HepG2 (cell line): ENCODE results near the gene ZMYND8. TPM values are rescaled to one million over a fixed set of nuclear protein-coding genes. Genes with fewer than 3 reads are reported as not detected.

Source experiments
- ARID4A ChIP-seq: sonication (generic); formaldehyde crosslinking; IDR thresholded peaks from 2 replicates; pipeline ENCODE4 v1.5.0; 2020; ENCODE audit warnings: mild to moderate bottlenecking, missing genetic modification reagents, borderline replicate concordance
- ATF4 ChIP-seq, 2 experiments: fragments of 450-650 bp in 1 of 2; sonication (generic) in 1 of 2; formaldehyde crosslinking; IDR thresholded peaks; 2 replicates each; pipeline versions ENCODE4 v1.5.0 to v1.8.0; 2020 to 2022; ENCODE audit warnings: mild to moderate bottlenecking in 1 of 2, missing genetic modification reagents in 1 of 2
- ATF6 ChIP-seq: sonication (generic); formaldehyde crosslinking; conservative IDR thresholded peaks from 2 replicates; pipeline ENCODE4 v1.4.0; 2020; ENCODE audit warnings: missing genetic modification reagents
- ESRRA ChIP-seq: sonication (generic); formaldehyde crosslinking; IDR thresholded peaks from 2 replicates; pipeline ENCODE4 v1.5.1; 2020; ENCODE audit warnings: mild to moderate bottlenecking, low read depth, missing genetic modification reagents
- FOXK1 ChIP-seq: sonication (generic); formaldehyde crosslinking; IDR thresholded peaks from 2 replicates; pipeline ENCODE4 v1.4.0; 2020; ENCODE audit warnings: low read depth, missing genetic modification reagents, borderline replicate concordance
- KLF13 ChIP-seq: sonication (generic); formaldehyde crosslinking; IDR thresholded peaks from 2 replicates; pipeline ENCODE4 v1.4.0; 2020; ENCODE audit warnings: mild to moderate bottlenecking, missing genetic modification reagents
- REST ChIP-seq, 2 experiments: IDR thresholded peaks; 2 replicates each; pipeline ENCODE4 v1.6.1; 2011 to 2012; ENCODE audit warnings: low read length in 2 of 2, borderline replicate concordance in 1 of 2, low read depth in 1 of 2, mild to moderate bottlenecking in 1 of 2, moderate library complexity in 1 of 2
- TAF15 ChIP-seq: fragments of 200-400 bp; formaldehyde crosslinking; IDR thresholded peaks from one replicate; pipeline ENCODE4 v1.6.1; 2018; ENCODE audit warnings: mild to moderate bottlenecking, low read depth, low read length; ENCODE audit not compliant: poor library complexity, severe bottlenecking
- TMF1 ChIP-seq: sonication (generic); formaldehyde crosslinking; IDR thresholded peaks from 2 replicates; pipeline ENCODE4 v1.8.1; 2022; ENCODE audit warnings: low read depth, missing genetic modification reagents
- ZFP82 ChIP-seq: sonication (generic); formaldehyde crosslinking; IDR thresholded peaks from 2 replicates; pipeline ENCODE4 v1.5.1; 2020; ENCODE audit warnings: mild to moderate bottlenecking, missing genetic modification reagents, borderline replicate concordance
- ZHX1 ChIP-seq: sonication (generic); formaldehyde crosslinking; IDR thresholded peaks from 2 replicates; pipeline ENCODE4 v1.8.1; 2022; ENCODE audit warnings: low read depth, mild to moderate bottlenecking, missing genetic modification reagents
- ZNF224 ChIP-seq: sonication (generic); formaldehyde crosslinking; IDR thresholded peaks from 2 replicates; pipeline ENCODE4 v1.5.0; 2020; ENCODE audit warnings: mild to moderate bottlenecking, missing genetic modification reagents
- polyA plus RNA-seq, 8 experiments: library from polyadenylated mRNA; depleted of rRNA in 3 of 8; stranded (reverse) in 7 of 8; unstranded in 1 of 8; fragments of >200 nt; fragmentation: Illumina TruSeq in 4 of 8; extraction: Trizol in 4 of 8; gene quantifications; 2 replicates each; pipeline versions ENCODE4 v1.2.1 to v1.2.3, GENCODE V29; 2011 to 2016; ENCODE audit warnings: low read depth in 4 of 8, missing spikeins in 1 of 8, mixed read lengths in 1 of 8; ENCODE audit not compliant: insufficient read depth in 1 of 8
- total RNA-seq, 5 experiments: library from RNA; depleted of rRNA; stranded (reverse); fragments of >200 nt; fragmentation: Illumina TruSeq; extraction: Trizol; gene quantifications; 2 replicates each; pipeline ENCODE4 v1.2.3, GENCODE V29; 2016; ENCODE audit warnings: low read depth in 1 of 5

The ZMYND8 gene
- total and polyA plus RNA-seq, 2 of the 13 experiments (the other 11 are each of a cell fraction or from before 2014, with no cell fraction given), result 53.9 to 84.7 TPM

GRCh38 chr20:47358672-47359529, 2.4 kb upstream of the ZMYND8 start (continued):
- TF ChIP-seq ZFP82 (CRISPR knock-in tag) (no peak; the same call in 1 of the 2 replicates), TMF1 (peak; percentile 3; the same call in 1 of the 2 replicates), REST (IDR thresholded peaks at IDR 0.05; ENCODE audit: borderline replicate concordance in 1 of 2, low read depth in 1 of 2, low read length in 2 of 2) (peak in 1 of 2 experiments; percentile 58; a peak in 1 of 4 replicates), ATF4 (CRISPR knock-in tag; IDR thresholded peaks at IDR 0.05) (peak in 1 of 2 experiments; percentile 91; a peak in 2 of 4 replicates), ARID4A (CRISPR knock-in tag) (peak; percentile 84; the same call in 1 of the 2 replicates), ZHX1 (CRISPR knock-in tag) (0 out of 2 replicates have a peak, but pooled peaks have one; percentile 52), TAF15 (peak; percentile 92), FOXK1 (peak; percentile 88; the same call in 1 of the 2 replicates), ESRRA (CRISPR knock-in tag) (peak; percentile 72), ZNF224 (CRISPR knock-in tag) (peak; percentile 98), KLF13 (CRISPR knock-in tag) (no peak), ATF6 (CRISPR knock-in tag) (peak; percentile 26; the same call in 1 of the 2 replicates)
